Measurements from ENCODE around the gene PHC1.

- TF ChIP-seq GATA3 (IDR thresholded peaks at IDR 0.05; ENCODE audit: low read depth, low read length) (no peak), GATA2 (IDR thresholded peaks at IDR 0.05; ENCODE audit: low read depth, low read length) (no peak)
Measured at GRCh38 chr12:8947737-8948136, 33.4 kb downstream of the PHC1 start.
